Keratinocyte (primary cell): ENCODE data around the gene HMCN1. TPM values are rescaled to one million over a fixed set of nuclear protein-coding genes. Genes with fewer than 3 reads are reported as not detected.

Experiments used
- DNase-seq: peaks from one replicate; pipeline ENCODE4 v3.0.0-alpha.2; 2011; ENCODE audit warnings: low read depth, missing footprints, low spot score
- FAIRE-seq: peaks from 2 replicates; lab custom pipeline; 2011; peaks lifted over from hg19 to GRCh38; lab: Jason Lieb, UNC
- H2AFZ ChIP-seq: 2 replicates; pipeline ENCODE4 v1.6.0; 2012; ENCODE audit warnings: low read length, control low read depth, inconsistent platforms; ENCODE audit not compliant: control insufficient read depth
- H3K27ac ChIP-seq: 2 replicates; pipeline ENCODE4 v1.5.1; 2011; ENCODE audit warnings: low read length; ENCODE audit not compliant: control insufficient read depth, insufficient read depth
- H3K27me3 ChIP-seq: 3 replicates; pipeline ENCODE4 v1.6.0; 2011; ENCODE audit warnings: low read length; ENCODE audit not compliant: control insufficient read depth, insufficient read depth; ENCODE audit errors: extremely low read depth
- H3K36me3 ChIP-seq, 2 experiments: 2 replicates in 1 of 2; 3 replicates in 1 of 2; pipeline ENCODE4 v1.5.1; 2011; ENCODE audit warnings: low read length in 2 of 2, mild to moderate bottlenecking in 1 of 2; ENCODE audit not compliant: control insufficient read depth in 2 of 2, insufficient read depth in 2 of 2; ENCODE audit errors: extremely low read depth in 1 of 2
- H3K4me1 ChIP-seq: 3 replicates; pipeline ENCODE4 v1.5.1; 2011; ENCODE audit warnings: low read length; ENCODE audit not compliant: control insufficient read depth, insufficient read depth; ENCODE audit errors: extremely low read depth
- H3K4me2 ChIP-seq: 3 replicates; pipeline ENCODE4 v1.6.0; 2011; ENCODE audit warnings: low read depth, low read length; ENCODE audit not compliant: control insufficient read depth, insufficient read depth; ENCODE audit errors: extremely low read depth
- H3K4me3 ChIP-seq, 3 experiments: fragments of 200-600 bp in 1 of 3; sonication (generic) in 1 of 3; 2 replicates in 2 of 3; 3 replicates in 1 of 3; pipeline ENCODE4 v1.5.1; 2011 to 2016; ENCODE audit warnings: low read length in 3 of 3, mild to moderate bottlenecking in 3 of 3, control low read depth in 2 of 3, inconsistent platforms in 1 of 3, low read depth in 1 of 3, mixed read lengths in 1 of 3, mixed run types in 1 of 3, moderate library complexity in 1 of 3; ENCODE audit not compliant: control insufficient read depth in 2 of 3, insufficient read depth in 2 of 3; ENCODE audit errors: extremely low read depth in 1 of 3
- H3K79me2 ChIP-seq: 2 replicates; pipeline ENCODE4 v1.6.0; 2012; ENCODE audit warnings: low read length; ENCODE audit not compliant: control insufficient read depth, insufficient read depth
- H3K9ac ChIP-seq: 3 replicates; pipeline ENCODE4 v1.6.0; 2011; ENCODE audit warnings: low read length; ENCODE audit not compliant: control insufficient read depth, insufficient read depth; ENCODE audit errors: extremely low read depth
- H3K9me1 ChIP-seq: 3 replicates; pipeline ENCODE4 v1.6.0; 2011; ENCODE audit warnings: low read length; ENCODE audit not compliant: control insufficient read depth, insufficient read depth; ENCODE audit errors: extremely low read depth
- H3K9me3 ChIP-seq: 2 replicates; pipeline ENCODE4 v1.5.1; 2012; ENCODE audit warnings: low read depth, low read length; ENCODE audit not compliant: control insufficient read depth
- H4K20me1 ChIP-seq: 3 replicates; pipeline ENCODE4 v1.6.0; 2011; ENCODE audit warnings: low read length; ENCODE audit not compliant: control insufficient read depth, insufficient read depth; ENCODE audit errors: extremely low read depth
- EZH2 ChIP-seq: IDR thresholded peaks from one replicate; pipeline ENCODE4 v1.6.1; 2012; ENCODE audit warnings: inconsistent platforms, mild to moderate bottlenecking, low read length, moderate library complexity
- dilution Hi-C: fragments of 300-500 bp; cut with MboI; formaldehyde crosslinking; loops from one replicate; pipeline ENCODE4 v1.7.0; 2020; ENCODE audit warnings: low sequenced_read_pairs; ENCODE audit not compliant: extremely low pct_ligation_motif_present
- polyA plus RNA-seq, 5 experiments: library from polyadenylated mRNA; depleted of rRNA in 3 of 5; stranded (reverse) in 3 of 5; stranded (forward) in 1 of 5; unstranded in 1 of 5; fragments of >200 nt; gene quantifications; 1 replicate in 1 of 5; 2 replicates in 3 of 5; 3 replicates in 1 of 5; pipeline versions ENCODE4 v1.2.1 to v1.2.3, GENCODE V29; 2011 to 2012; ENCODE audit warnings: missing spikeins in 2 of 5, low read depth in 1 of 5, low replicate concordance in 1 of 5
- TF ChIP-seq, protein P1 (sequence below), 3 experiments: IDR thresholded peaks in 1 of 3; conservative IDR thresholded peaks in 1 of 3; optimal IDR thresholded peaks in 1 of 3; 2 replicates in 2 of 3; 3 replicates in 1 of 3; pipeline versions ENCODE3 to v1.5.1; 2011; ENCODE audit warnings: low read length in 3 of 3, mild to moderate bottlenecking in 3 of 3, moderate library complexity in 2 of 3, control low read depth in 1 of 3, inconsistent platforms in 1 of 3; ENCODE audit not compliant: insufficient read depth in 2 of 3; ENCODE audit errors: extremely low read depth in 1 of 3

Gene HMCN1
- polyA plus RNA-seq, 1 donor (not counting 4 experiments of a cell fraction or from before 2014, with no cell fraction given), result 1.8 TPM

- no peak for FAIRE-seq
- H3K9ac ChIP-seq, result no peak overlapping the region
- H3K4me3 ChIP-seq, result no peak overlapping the region
- DNase-seq, result no peak
- no peak overlapping the region for H3K27ac ChIP-seq
- dilution Hi-C loops, result no loop called here
- no peaks in the 10 kb centered on the region for H3K9me1 ChIP-seq
- no peaks in the 10 kb centered on the region for H3K9me3 ChIP-seq
- H3K4me2 ChIP-seq, result no peak overlapping the region
- no peaks in the 10 kb centered on the region for H3K79me2 ChIP-seq
- TF ChIP-seq EZH2, result no peak
- H3K36me3 ChIP-seq, result no peaks in the 10 kb centered on the region
- H4K20me1 ChIP-seq, result no peaks in the 10 kb centered on the region
- H2AFZ ChIP-seq, result no peak overlapping the region
- no peaks in the 10 kb centered on the region for H3K4me1 ChIP-seq
- no peaks in the 10 kb centered on the region for H3K27me3 ChIP-seq
Measured at GRCh38 chr1:186218654-186219352, 484.6 kb downstream of the HMCN1 start.

- no peaks in the 10 kb centered on the region for H3K4me1 ChIP-seq
- no peaks in the 10 kb centered on the region for H3K36me3 ChIP-seq
- no peak overlapping the region for H3K27ac ChIP-seq
- H3K4me3 ChIP-seq, result no peak overlapping the region
- H3K9me3 ChIP-seq, result no peaks in the 10 kb centered on the region
- no peaks in the 10 kb centered on the region for H4K20me1 ChIP-seq
- no peaks in the 10 kb centered on the region for H3K9me1 ChIP-seq
- no peak for FAIRE-seq
- no peak overlapping the region for H2AFZ ChIP-seq
- no peaks in the 10 kb centered on the region for H3K79me2 ChIP-seq
- no peak overlapping the region for H3K4me2 ChIP-seq
- H3K9ac ChIP-seq, result no peak overlapping the region
- DNase-seq, result no peak
- dilution Hi-C loops, result no loop called here
- H3K27me3 ChIP-seq, result no peaks in the 10 kb centered on the region
- TF ChIP-seq, protein P1, sequence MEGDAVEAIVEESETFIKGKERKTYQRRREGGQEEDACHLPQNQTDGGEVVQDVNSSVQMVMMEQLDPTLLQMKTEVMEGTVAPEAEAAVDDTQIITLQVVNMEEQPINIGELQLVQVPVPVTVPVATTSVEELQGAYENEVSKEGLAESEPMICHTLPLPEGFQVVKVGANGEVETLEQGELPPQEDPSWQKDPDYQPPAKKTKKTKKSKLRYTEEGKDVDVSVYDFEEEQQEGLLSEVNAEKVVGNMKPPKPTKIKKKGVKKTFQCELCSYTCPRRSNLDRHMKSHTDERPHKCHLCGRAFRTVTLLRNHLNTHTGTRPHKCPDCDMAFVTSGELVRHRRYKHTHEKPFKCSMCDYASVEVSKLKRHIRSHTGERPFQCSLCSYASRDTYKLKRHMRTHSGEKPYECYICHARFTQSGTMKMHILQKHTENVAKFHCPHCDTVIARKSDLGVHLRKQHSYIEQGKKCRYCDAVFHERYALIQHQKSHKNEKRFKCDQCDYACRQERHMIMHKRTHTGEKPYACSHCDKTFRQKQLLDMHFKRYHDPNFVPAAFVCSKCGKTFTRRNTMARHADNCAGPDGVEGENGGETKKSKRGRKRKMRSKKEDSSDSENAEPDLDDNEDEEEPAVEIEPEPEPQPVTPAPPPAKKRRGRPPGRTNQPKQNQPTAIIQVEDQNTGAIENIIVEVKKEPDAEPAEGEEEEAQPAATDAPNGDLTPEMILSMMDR (optimal IDR thresholded peaks at IDR 0.05 in 1 of 3, IDR thresholded peaks at IDR 0.05 in 1 of 3, conservative IDR thresholded peaks at IDR 0.05 in 1 of 3; ENCODE audit: extremely low read depth in 1 of 3, insufficient read depth in 2 of 3, low read length in 3 of 3), result no peak
Measured at GRCh38 chr1:186220067-186220466, 485.9 kb downstream of the HMCN1 start.

DNA sequence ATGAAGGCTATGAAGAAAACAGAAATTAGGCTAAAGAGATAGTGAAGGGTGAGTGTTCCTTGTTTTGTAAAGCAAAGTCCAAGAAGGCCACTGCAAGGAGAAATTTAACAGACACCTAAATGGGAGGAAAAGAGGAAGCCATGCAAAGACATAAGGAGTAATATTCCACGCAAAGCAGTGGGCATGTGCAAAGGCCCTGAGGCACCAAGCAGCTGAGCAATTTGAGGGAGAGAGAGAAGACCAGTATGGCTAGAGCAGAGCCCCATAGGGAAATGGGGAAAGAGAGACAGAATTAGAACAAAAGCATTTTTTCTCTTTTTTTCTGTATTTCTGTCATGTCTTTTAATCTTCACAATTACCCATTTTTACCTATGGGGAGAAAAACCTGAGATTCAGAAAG, 486.7 kb downstream of the HMCN1 start:
- Histone ChIP-seq H3K9me3 (no peaks in the 10 kb centered on the region), H4K20me1 (no peaks in the 10 kb centered on the region), H3K9ac (no peak overlapping the region), H3K27me3 (no peaks in the 10 kb centered on the region), H3K27ac (no peak overlapping the region), H3K4me2 (no peak overlapping the region), H3K36me3 (no peaks in the 10 kb centered on the region), H3K4me1 (no peaks in the 10 kb centered on the region), H3K79me2 (no peaks in the 10 kb centered on the region), H2AFZ (no peak overlapping the region), H3K4me3 (no peak overlapping the region), H3K9me1 (no peaks in the 10 kb centered on the region)
- dilution Hi-C loops, result no loop called here
- no peak for TF ChIP-seq EZH2
- TF ChIP-seq, protein P1 (optimal IDR thresholded peaks at IDR 0.05 in 1 of 3, IDR thresholded peaks at IDR 0.05 in 1 of 3, conservative IDR thresholded peaks at IDR 0.05 in 1 of 3; ENCODE audit: extremely low read depth in 1 of 3, insufficient read depth in 2 of 3, low read length in 3 of 3), result no peak
- FAIRE-seq, result no peak
- DNase-seq, result no peak
